B cell (primary cell): ENCODE results near the gene ARSI. TPM values are rescaled to one million over a fixed set of nuclear protein-coding genes. Genes with fewer than 3 reads are reported as not detected.

Experiments used
- ATAC-seq: fragments of 200-7000 bp; cut with Tn5 transposase; one replicate; pipeline ENCODE4 v1.10.0; 2021; ENCODE audit warnings: low read depth, mild to moderate bottlenecking, moderate number of reproducible peaks, moderate library complexity
- CTCF ChIA-PET: fragments of 350-600 bp; sonication (Branson Sonifier 250); formaldehyde crosslinking; loops from one replicate; lab custom pipeline; 2021; ENCODE audit warnings: antibody characterized with exemption, inconsistent platforms; lab: Charles Lee
- POLR2A ChIA-PET: fragments of 350-600 bp; sonication (Branson Sonifier 250); formaldehyde crosslinking; loops from one replicate; lab custom pipeline; 2021; ENCODE audit warnings: antibody characterized with exemption; lab: Charles Lee
- DNase-seq: peaks from one replicate; pipeline ENCODE4 v3.0.0; 2013
- H2AFZ ChIP-seq: 2 replicates; pipeline ENCODE4 v1.6.1; 2012; ENCODE audit warnings: mild to moderate bottlenecking, low read depth, low read length; ENCODE audit not compliant: insufficient read depth, poor library complexity, severe bottlenecking
- H3K27ac ChIP-seq, 2 donors: 1 replicate in 1 of 2; 2 replicates in 1 of 2; pipeline ENCODE4 v1.5.1; 2012 to 2013; ENCODE audit warnings: low read length in 2 of 2, mild to moderate bottlenecking in 2 of 2, moderate library complexity in 1 of 2
- H3K27me3 ChIP-seq, 4 experiments: fragments of 200-600 bp in 1 of 4; sonication (generic) in 1 of 4; replicated peaks in 1 of 4; 1 replicate in 2 of 4; 2 replicates in 2 of 4; pipeline versions ENCODE4 v1.6.1 to v1.7.0; 2013 to 2016; ENCODE audit warnings: low read length in 3 of 4, mild to moderate bottlenecking in 2 of 4, mixed read lengths in 1 of 4, moderate library complexity in 1 of 4; ENCODE audit not compliant: insufficient read depth in 4 of 4, control insufficient read depth in 3 of 4; ENCODE audit errors: control extremely low read depth in 1 of 4
- H3K36me3 ChIP-seq, 2 experiments: replicated peaks in 1 of 2; 1 replicate in 1 of 2; 2 replicates in 1 of 2; pipeline versions ENCODE4 v1.6.1 to v1.7.1; 2013; ENCODE audit warnings: low read length in 1 of 2; ENCODE audit not compliant: insufficient read depth in 2 of 2, control insufficient read depth in 1 of 2; ENCODE audit errors: control extremely low read depth in 1 of 2, extremely low read depth in 1 of 2
- H3K4me1 ChIP-seq, 2 donors: fragments of 200-600 bp in 1 of 2; sonication (generic) in 1 of 2; 1 replicate in 1 of 2; 2 replicates in 1 of 2; pipeline versions ENCODE4 v1.5.1 to v1.6.1; 2013 to 2017; ENCODE audit warnings: low read length in 2 of 2; ENCODE audit not compliant: control insufficient read depth in 2 of 2, insufficient read depth in 2 of 2
- H3K4me2 ChIP-seq: replicated peaks from 2 replicates; pipeline ENCODE3; 2012; ENCODE audit warnings: mild to moderate bottlenecking, low read depth, low read length; ENCODE audit not compliant: poor library complexity, severe bottlenecking
- H3K4me3 ChIP-seq, 5 experiments: fragments of 200-600 bp in 1 of 5; sonication (generic) in 1 of 5; 1 replicate in 3 of 5; 2 replicates in 2 of 5; pipeline versions ENCODE4 v1.5.1 to v1.7.0; 2011 to 2016; ENCODE audit warnings: low read length in 4 of 5, mild to moderate bottlenecking in 4 of 5, low read depth in 2 of 5, control low read depth in 1 of 5, moderate library complexity in 1 of 5; ENCODE audit not compliant: insufficient read depth in 1 of 5; ENCODE audit errors: control extremely low read depth in 1 of 5, extremely low read depth in 1 of 5
- H3K79me2 ChIP-seq: fragments of 200-600 bp; sonication (generic); one replicate; pipeline ENCODE4 v1.6.0; 2016; ENCODE audit warnings: low read length; ENCODE audit not compliant: control insufficient read depth, insufficient read depth
- H3K9ac ChIP-seq: fragments of 200-600 bp; sonication (generic); 2 replicates; pipeline ENCODE4 v1.6.1; 2017; ENCODE audit warnings: mild to moderate bottlenecking, low read length, moderate library complexity
- H3K9me3 ChIP-seq, 3 donors: one replicate each; pipeline versions ENCODE4 v1.6.1 to v1.7.1; 2013; ENCODE audit warnings: low read length in 2 of 3; ENCODE audit not compliant: control insufficient read depth in 2 of 3, insufficient read depth in 1 of 3; ENCODE audit errors: control extremely low read depth in 1 of 3
- H4K20me1 ChIP-seq: 2 replicates; pipeline ENCODE4 v1.6.0; 2012; ENCODE audit warnings: mild to moderate bottlenecking, low read length; ENCODE audit not compliant: insufficient read depth, control insufficient read depth, poor library complexity, severe bottlenecking
- H3K27ac Mint-ChIP-seq: one replicate; pipeline ENCODE4 v1.8.0; 2021; ENCODE audit warnings: mixed read lengths
- H3K27me3 Mint-ChIP-seq: one replicate; pipeline ENCODE4 v1.8.0; 2021; ENCODE audit warnings: mixed read lengths
- H3K4me1 Mint-ChIP-seq: one replicate; pipeline ENCODE4 v1.8.0; 2021; ENCODE audit warnings: mixed read lengths
- H3K4me3 Mint-ChIP-seq: one replicate; pipeline ENCODE4 v1.8.0; 2021; ENCODE audit warnings: mixed read lengths
- H3K9me3 Mint-ChIP-seq: one replicate; pipeline ENCODE4 v1.8.0; 2022; ENCODE audit warnings: mixed read lengths; ENCODE audit not compliant: insufficient read depth
- CTCF ChIP-seq: fragments of 200-600 bp; IDR thresholded peaks from one replicate; pipeline ENCODE4 v1.8.0; 2022; ENCODE audit warnings: antibody characterized with exemption, mild to moderate bottlenecking
- EZH2 ChIP-seq: IDR thresholded peaks from 2 replicates; pipeline ENCODE4 v1.6.1; 2012; ENCODE audit warnings: borderline replicate concordance, low read depth, mild to moderate bottlenecking, moderate library complexity, low read length; ENCODE audit not compliant: insufficient read depth, poor library complexity, severe bottlenecking
- WGBS: methylation state at CpG from one replicate; pipeline ENCODE4 v1.1.5; 2013; ENCODE audit warnings: missing lambda C conversion rate; ENCODE audit not compliant: insufficient coverage; 5-methylcytosine and 5-hydroxymethylcytosine counted together
- intact Hi-C: fragments of 100-400 bp; cut with micrococcal nuclease; formaldehyde crosslinking; loops from one replicate; pipeline ENCODE4 v1.10.0; 2022
- polyA plus RNA-seq: library from polyadenylated mRNA; depleted of rRNA; stranded (reverse); fragments of >200 nt; gene quantifications from 2 replicates; pipeline ENCODE4 v1.2.3, GENCODE V29; 2012
- total RNA-seq, 2 donors: library from RNA; stranded (reverse); fragments of 120-200 nt in 1 of 2; gene quantifications; 1 replicate in 1 of 2; 2 replicates in 1 of 2; pipeline versions ENCODE4 v1.2.3 to v1.2.4, GENCODE V29; 2013 to 2022

Gene ARSI
- total and polyA plus RNA-seq, 2 donors (not counting 1 experiment from before 2014, with no cell fraction given) = not detected

GRCh38 chr5:150263801-150264621 lies 38.7 kb downstream of the ARSI start:
- no peak overlapping the region for H3K4me2 ChIP-seq
- H3K27ac ChIP-seq = no peak overlapping the region
- H3K4me1 ChIP-seq = no peaks in the 10 kb centered on the region
- H3K27me3 Mint-ChIP-seq = peaks cover 14% of the 10 kb centered on the region
- H3K79me2 ChIP-seq = no peaks in the 10 kb centered on the region
- intact Hi-C loops = no loop called here
- DNase-seq (no peak), ATAC-seq (no peak)
- no peak overlapping the region for H3K27ac Mint-ChIP-seq
- H3K4me3 ChIP-seq = no peak overlapping the region
- H3K9me3 ChIP-seq = no peaks in the 10 kb centered on the region
- no peak overlapping the region for H2AFZ ChIP-seq
- ChIA-PET POLR2A (no interaction called here), CTCF (no interaction called here)
- H3K27me3 ChIP-seq = peaks cover 0 to 4% (median 0%) of the 10 kb centered on the region in 4 experiments
- H3K9me3 Mint-ChIP-seq = no peaks in the 10 kb centered on the region
- H3K9ac ChIP-seq = no peak overlapping the region
- 57% methylated on average over 9 of the region's 11 CpGs for WGBS
- H3K36me3 ChIP-seq = no peaks in the 10 kb centered on the region
- no peak for TF ChIP-seq EZH2
- no peak for TF ChIP-seq CTCF
- H3K4me1 Mint-ChIP-seq = no peaks in the 10 kb centered on the region
- no peak overlapping the region for H3K4me3 Mint-ChIP-seq
- H4K20me1 ChIP-seq = no peaks in the 10 kb centered on the region

GRCh38 chr5:150263375-150263775 lies 39.3 kb downstream of the ARSI start:
- Mint-ChIP-seq H3K9me3 (no peaks in the 10 kb centered on the region), H3K27me3 (peaks cover 16% of the 10 kb centered on the region), H3K27ac (no peak overlapping the region), H3K4me1 (no peaks in the 10 kb centered on the region), H3K4me3 (no peak overlapping the region)
- intact Hi-C loops = no loop called here
- Histone ChIP-seq H3K9ac (no peak overlapping the region), H3K4me2 (no peak overlapping the region), H3K4me1 (no peaks in the 10 kb centered on the region), H3K27me3 (peaks cover 0 to 4% (median 0%) of the 10 kb centered on the region in 4 experiments), H3K9me3 (no peaks in the 10 kb centered on the region), H4K20me1 (no peaks in the 10 kb centered on the region), H2AFZ (no peak overlapping the region), H3K79me2 (no peaks in the 10 kb centered on the region), H3K36me3 (no peaks in the 10 kb centered on the region), H3K4me3 (no peak overlapping the region), H3K27ac (no peak overlapping the region)
- 85% methylated on average over 4 of the region's 5 CpGs for WGBS
- DNase-seq = no peak
- no peak for ATAC-seq
- ChIA-PET CTCF (no interaction called here), POLR2A (no interaction called here)
- TF ChIP-seq EZH2 = no peak
- no peak for TF ChIP-seq CTCF
